IgD-negative memory B cell (primary cell): Measurements from ENCODE around the gene ANKRD63. TPM values are rescaled to one million over a fixed set of nuclear protein-coding genes. Genes with fewer than 3 reads are reported as not detected.
A peak's percentile ranks its signal among the peaks of the same experiment; 100 is the strongest.

Source experiments
- H3K27ac Mint-ChIP-seq, 3 donors: one replicate each; pipeline ENCODE4 v1.8.0; 2020 to 2022; ENCODE audit warnings: mild to moderate bottlenecking in 3 of 3, mixed read lengths in 3 of 3, moderate library complexity in 1 of 3
- H3K27me3 Mint-ChIP-seq: one replicate; pipeline ENCODE4 v1.8.0; 2021; ENCODE audit warnings: mixed read lengths
- H3K36me3 Mint-ChIP-seq: one replicate; pipeline ENCODE4 v1.8.0; 2020; ENCODE audit warnings: mild to moderate bottlenecking, mixed read lengths
- H3K4me1 Mint-ChIP-seq, 3 donors: one replicate each; pipeline ENCODE4 v1.8.0; 2020 to 2022; ENCODE audit warnings: mixed read lengths in 3 of 3, mild to moderate bottlenecking in 1 of 3
- H3K4me3 Mint-ChIP-seq, 4 donors: one replicate each; pipeline ENCODE4 v1.8.0; 2020 to 2022; ENCODE audit warnings: mild to moderate bottlenecking in 4 of 4, mixed read lengths in 4 of 4, moderate library complexity in 3 of 4
- H3K9me3 Mint-ChIP-seq, 3 donors: one replicate each; pipeline ENCODE4 v1.8.0; 2020 to 2021; ENCODE audit warnings: mixed read lengths in 3 of 3, mild to moderate bottlenecking in 1 of 3
- polyA plus RNA-seq: library from polyadenylated mRNA; unstranded; fragments of 300-500 nt; fragmentation: Illumina TruSeq; gene quantifications from one replicate; pipeline ENCODE4 v1.2.3, GENCODE V29; 2021

ANKRD63 gene
- polyA plus RNA-seq, 1 donor from 2014 or later: not detected

DNA sequence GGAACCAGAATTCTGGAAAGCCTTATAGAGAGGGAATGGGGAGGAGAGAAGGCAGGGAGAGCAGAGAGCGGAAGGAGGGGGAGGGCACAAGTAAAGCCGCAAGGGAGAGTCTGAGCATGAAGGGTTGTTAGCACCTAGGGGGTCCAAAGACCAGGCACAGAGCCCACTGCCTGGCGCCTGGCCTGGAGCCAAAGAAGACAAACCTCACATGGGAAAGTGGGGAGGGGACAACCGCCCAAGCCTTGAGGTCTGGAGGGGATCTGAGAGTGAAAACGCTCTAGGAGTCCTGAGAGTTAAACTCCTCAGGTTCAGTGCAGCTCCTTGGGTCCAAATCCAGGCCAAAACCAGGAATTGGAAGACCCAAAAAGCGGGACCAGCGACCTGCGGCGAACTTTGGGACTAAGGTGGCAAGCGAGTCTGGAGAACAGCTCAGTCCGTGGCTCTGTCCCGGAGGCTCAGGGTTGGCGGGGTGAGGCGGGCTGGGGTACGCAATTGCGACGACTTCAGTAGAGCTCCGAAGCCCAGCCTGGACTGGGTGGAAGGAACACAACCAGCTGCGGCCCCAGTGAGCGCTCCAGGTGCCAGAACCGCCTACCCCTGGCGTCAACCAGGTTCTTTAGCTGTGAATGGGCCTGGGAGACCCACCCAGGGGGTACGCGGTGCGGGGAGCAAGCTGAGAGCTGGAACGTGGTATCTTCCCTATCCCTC lies 39.8 kb upstream of the ANKRD63 start:
- H3K36me3 Mint-ChIP-seq: peaks cover 1% of the 10 kb centered on the region
- peaks cover 14 to 19% (median 17%) of the 10 kb centered on the region in 3 donors for H3K4me1 Mint-ChIP-seq
- H3K9me3 Mint-ChIP-seq: no peaks in the 10 kb centered on the region
- peaks cover 5% of the 10 kb centered on the region for H3K27me3 Mint-ChIP-seq
- peak overlapping the region in 2 of 3 donors; percentile 19 to 40 for H3K27ac Mint-ChIP-seq
- peak overlapping the region; percentile 80 to 94 (median 86) for H3K4me3 Mint-ChIP-seq

DNA sequence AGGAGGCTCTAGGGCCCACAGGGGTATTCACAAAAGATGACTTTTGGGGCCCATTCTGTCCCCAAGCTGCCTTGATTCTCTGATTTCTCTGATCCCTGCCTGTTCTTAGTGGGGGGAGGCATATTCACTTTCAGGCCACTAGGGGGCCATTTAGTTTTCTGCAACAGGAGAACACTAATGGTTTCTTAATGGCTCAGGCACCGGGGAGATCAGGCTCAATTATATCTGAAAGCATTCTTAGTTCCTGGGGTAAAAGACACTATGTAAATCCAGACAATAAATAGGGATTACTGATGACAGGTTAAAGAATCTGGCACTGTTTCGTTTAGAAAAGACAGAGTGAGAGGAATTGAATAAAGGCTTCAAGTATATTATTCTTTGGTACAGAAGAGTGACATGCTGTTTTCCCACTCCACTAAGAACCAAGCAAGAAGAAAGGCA lies 38.1 kb upstream of the ANKRD63 start:
- H3K9me3 Mint-ChIP-seq: no peaks in the 10 kb centered on the region
- H3K27ac Mint-ChIP-seq: peak overlapping the region; percentile 0 to 78 (median 40)
- peaks cover 1% of the 10 kb centered on the region for H3K36me3 Mint-ChIP-seq
- H3K4me1 Mint-ChIP-seq: peaks cover 17 to 25% (median 20%) of the 10 kb centered on the region in 3 donors
- peaks cover 5% of the 10 kb centered on the region for H3K27me3 Mint-ChIP-seq
- peak overlapping the region in 2 of 4 donors; percentile 4 to 78 for H3K4me3 Mint-ChIP-seq

GRCh38 chr15:40320409-40320808 lies 37.5 kb upstream of the ANKRD63 start:
- Mint-ChIP-seq H3K36me3 (peaks cover 1% of the 10 kb centered on the region), H3K27me3 (peaks cover 6% of the 10 kb centered on the region), H3K4me1 (peaks cover 17 to 25% (median 17%) of the 10 kb centered on the region in 3 donors), H3K27ac (no peak overlapping the region), H3K9me3 (no peaks in the 10 kb centered on the region), H3K4me3 (peak overlapping the region in 1 of 4 donors; percentile 78)

DNA sequence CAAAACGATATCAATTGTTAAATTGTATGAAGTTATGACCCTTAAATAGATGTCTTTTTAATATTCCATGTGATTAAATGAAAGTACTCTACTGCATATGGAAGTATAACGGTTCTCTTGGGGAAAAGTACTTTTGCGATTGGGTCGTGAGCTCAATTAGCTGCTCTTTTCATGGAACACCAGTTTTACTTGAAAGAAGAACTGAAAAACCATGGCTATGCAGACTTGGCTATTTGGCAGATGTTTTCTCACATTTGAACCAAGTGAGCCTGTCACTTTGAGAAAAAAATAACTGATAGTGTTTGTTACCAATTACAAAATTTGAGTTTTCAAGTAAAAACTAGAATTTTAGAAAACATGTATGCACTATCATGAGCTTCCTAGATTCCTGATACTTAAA lies 34.7 kb upstream of the ANKRD63 start:
- no peaks in the 10 kb centered on the region for H3K9me3 Mint-ChIP-seq
- H3K27ac Mint-ChIP-seq: no peak overlapping the region
- H3K4me3 Mint-ChIP-seq: peak overlapping the region in 1 of 4 donors; percentile 0
- H3K36me3 Mint-ChIP-seq: peaks cover 1% of the 10 kb centered on the region
- H3K27me3 Mint-ChIP-seq: peaks cover 6% of the 10 kb centered on the region
- peaks cover 11 to 16% (median 16%) of the 10 kb centered on the region in 3 donors for H3K4me1 Mint-ChIP-seq

- H3K27me3 Mint-ChIP-seq: peaks cover 6% of the 10 kb centered on the region
- peaks cover 11 to 16% (median 16%) of the 10 kb centered on the region in 3 donors for H3K4me1 Mint-ChIP-seq
- no peaks in the 10 kb centered on the region for H3K9me3 Mint-ChIP-seq
- peak overlapping the region in 1 of 4 donors; percentile 11 for H3K4me3 Mint-ChIP-seq
- peaks cover 1% of the 10 kb centered on the region for H3K36me3 Mint-ChIP-seq
- no peak overlapping the region for H3K27ac Mint-ChIP-seq
These were observed 34.1 kb upstream of the ANKRD63 start for GRCh38 chr15:40316931-40317330.

- H3K9me3 Mint-ChIP-seq: no peaks in the 10 kb centered on the region
- H3K27ac Mint-ChIP-seq: no peak overlapping the region
- H3K36me3 Mint-ChIP-seq: peaks cover 1% of the 10 kb centered on the region
- peaks cover 8 to 12% (median 11%) of the 10 kb centered on the region in 3 donors for H3K4me1 Mint-ChIP-seq
- peaks cover 6% of the 10 kb centered on the region for H3K27me3 Mint-ChIP-seq
- no peak overlapping the region for H3K4me3 Mint-ChIP-seq
These were observed 31.9 kb upstream of the ANKRD63 start for GRCh38 chr15:40314723-40315276.

- Mint-ChIP-seq H3K4me1 (peaks cover 15 to 21% (median 17%) of the 10 kb centered on the region in 3 donors), H3K4me3 (peak overlapping the region in 1 of 4 donors; percentile 41), H3K27ac (peak overlapping the region in 1 of 3 donors; percentile 77)
These were observed 30.9 kb upstream of the ANKRD63 start for GRCh38 chr15:40313531-40314398.

DNA sequence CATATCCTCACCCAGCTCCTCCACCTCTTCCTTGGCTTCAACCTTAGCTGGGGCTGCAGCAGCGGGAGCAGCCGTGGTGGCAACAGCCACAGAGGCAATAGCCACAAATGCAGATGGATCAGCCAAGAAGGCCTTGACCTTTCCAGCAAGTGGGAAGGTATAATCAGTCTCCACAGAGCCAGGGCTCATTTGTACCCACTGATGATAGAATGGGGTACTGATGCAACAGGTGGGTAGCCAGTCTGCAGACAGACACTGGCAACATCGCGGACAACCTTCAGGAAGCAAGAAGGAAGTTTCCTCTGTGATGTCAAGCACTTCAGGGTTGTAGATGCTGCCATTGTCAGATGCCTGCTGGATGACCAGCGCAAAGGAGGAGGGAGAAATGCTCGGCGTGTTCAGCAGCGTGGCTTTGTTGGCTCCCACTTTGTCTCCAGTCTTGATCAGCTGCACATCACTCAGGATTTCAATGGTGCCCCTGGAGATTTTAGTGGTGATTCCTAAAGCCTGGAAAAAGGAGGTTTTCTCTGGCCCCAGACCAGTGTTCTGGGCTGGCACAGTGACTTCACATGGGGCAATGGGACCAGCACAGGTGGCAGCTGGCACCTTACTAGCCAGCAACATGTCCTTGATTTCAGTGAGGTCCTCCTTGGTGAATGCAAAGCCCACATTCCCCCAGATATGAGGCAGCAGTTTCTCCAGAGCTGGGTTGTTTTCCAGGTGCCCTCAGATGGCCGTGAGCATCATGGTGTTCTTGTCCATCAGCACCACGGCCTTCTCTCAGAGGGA lies 29.7 kb upstream of the ANKRD63 start:
- Mint-ChIP-seq H3K9me3 (no peaks in the 10 kb centered on the region), H3K27me3 (peaks cover 1% of the 10 kb centered on the region), H3K4me3 (peak overlapping the region in 2 of 4 donors; percentile 29 to 71), H3K4me1 (peaks cover 19 to 22% (median 20%) of the 10 kb centered on the region in 3 donors), H3K27ac (peak overlapping the region in 1 of 3 donors; percentile 47), H3K36me3 (no peaks in the 10 kb centered on the region)

More at GRCh38 chr15:40313531-40314398, 30.9 kb upstream of the ANKRD63 start:
- no peaks in the 10 kb centered on the region for H3K36me3 Mint-ChIP-seq
- no peaks in the 10 kb centered on the region for H3K9me3 Mint-ChIP-seq
- H3K27me3 Mint-ChIP-seq: peaks cover 5% of the 10 kb centered on the region

GRCh38 chr15:40310993-40311392 lies 28.1 kb upstream of the ANKRD63 start:
- H3K27ac Mint-ChIP-seq: no peak overlapping the region
- no peaks in the 10 kb centered on the region for H3K36me3 Mint-ChIP-seq
- no peaks in the 10 kb centered on the region for H3K9me3 Mint-ChIP-seq
- H3K27me3 Mint-ChIP-seq: peaks cover 1% of the 10 kb centered on the region
- peak overlapping the region in 1 of 4 donors; percentile 97 for H3K4me3 Mint-ChIP-seq
- H3K4me1 Mint-ChIP-seq: peaks cover 20 to 30% (median 23%) of the 10 kb centered on the region in 3 donors

GRCh38 chr15:40310001-40310959 lies 27.4 kb upstream of the ANKRD63 start:
- Mint-ChIP-seq H3K27ac (peak overlapping the region; percentile 80 to 93 (median 89)), H3K36me3 (no peaks in the 10 kb centered on the region), H3K4me1 (peaks cover 20 to 31% (median 24%) of the 10 kb centered on the region in 3 donors), H3K4me3 (peak overlapping the region; percentile 63 to 98 (median 92)), H3K27me3 (no peaks in the 10 kb centered on the region), H3K9me3 (no peaks in the 10 kb centered on the region)

GRCh38 chr15:40309344-40309862 lies 26.5 kb upstream of the ANKRD63 start:
- no peaks in the 10 kb centered on the region for H3K27me3 Mint-ChIP-seq
- peak overlapping the region; percentile 93 to 98 (median 97) for H3K4me3 Mint-ChIP-seq
- no peaks in the 10 kb centered on the region for H3K9me3 Mint-ChIP-seq
- H3K27ac Mint-ChIP-seq: peak overlapping the region; percentile 53 to 97 (median 93)
- H3K36me3 Mint-ChIP-seq: no peaks in the 10 kb centered on the region
- peaks cover 24 to 31% (median 25%) of the 10 kb centered on the region in 3 donors for H3K4me1 Mint-ChIP-seq

- Mint-ChIP-seq H3K4me1 (peaks cover 22 to 31% (median 24%) of the 10 kb centered on the region in 3 donors), H3K9me3 (no peaks in the 10 kb centered on the region), H3K36me3 (peaks cover 3% of the 10 kb centered on the region)
These were observed 24.8 kb upstream of the ANKRD63 start, which contains the start of gene PLCB2 for GRCh38 chr15:40307421-40308211. Gene PLCB2 (minus strand): TSS chr15:40307935. CDS start chr15:40307672, 263 bp downstream.

More at GRCh38 chr15:40307421-40308211, 24.8 kb upstream of the ANKRD63 start, which contains the start of gene PLCB2:
- H3K27ac Mint-ChIP-seq: peak within 1 kb of the TSS; percentile 93 to 97 (median 94)
- peak within 1 kb of the TSS; percentile 93 to 98 (median 97) for H3K4me3 Mint-ChIP-seq
- no peaks in the 10 kb centered on the region for H3K27me3 Mint-ChIP-seq
